GM11168 (cell line): ENCODE measurements around the gene UMAD1.
"Not testable (repeated sequence)": the region's sequence is repeated elsewhere in the genome, so short reads cannot be mapped to it uniquely, and the experiment has no call there.

Source experiments
- in situ Hi-C: fragments of 300-500 bp; cut with MboI; formaldehyde crosslinking; loops from one replicate; pipeline ENCODE4 v1.12.0; 2022; ENCODE audit warnings: low sequenced_read_pairs; ENCODE audit not compliant: unreplicated experiment

The UMAD1 gene

GRCh38 chr7:7651479-7651878 lies 10.9 kb downstream of the UMAD1 start:
- in situ Hi-C loops, result no loop called here

GRCh38 chr7:7652798-7653540 lies 12.4 kb downstream of the UMAD1 start:
- in situ Hi-C loops, result no loop called here

- in situ Hi-C loops, result no loop called here
Observed at GRCh38 chr7:7653593-7654187, 13.1 kb downstream of the UMAD1 start.

- in situ Hi-C loops, result no loop called here
Observed at GRCh38 chr7:7654964-7655715, 14.6 kb downstream of the UMAD1 start.

- in situ Hi-C loops, result not testable (repeated sequence)
Observed at GRCh38 chr7:7656459-7656858, 15.9 kb downstream of the UMAD1 start.

GRCh38 chr7:7662527-7662926 lies 22.0 kb downstream of the UMAD1 start:
- in situ Hi-C loops, result no loop called here

GRCh38 chr7:7664291-7664690 lies 23.7 kb downstream of the UMAD1 start:
- in situ Hi-C loops, result no loop called here

- in situ Hi-C loops, result no loop called here
Observed at GRCh38 chr7:7665031-7665430, 24.5 kb downstream of the UMAD1 start.

- in situ Hi-C loops, result no loop called here
Observed at GRCh38 chr7:7667187-7667586, 26.6 kb downstream of the UMAD1 start.

- in situ Hi-C loops, result no loop called here
Observed at GRCh38 chr7:7668706-7669105, 28.2 kb downstream of the UMAD1 start.

- in situ Hi-C loops, result no loop called here
Observed at GRCh38 chr7:7670490-7670889, 29.9 kb downstream of the UMAD1 start.

- in situ Hi-C loops, result no loop called here
Observed at GRCh38 chr7:7671361-7671760, 30.8 kb downstream of the UMAD1 start.

- in situ Hi-C loops, result no loop called here
Observed at GRCh38 chr7:7672545-7673239, 32.1 kb downstream of the UMAD1 start.

GRCh38 chr7:7673240-7673550 lies 32.6 kb downstream of the UMAD1 start:
- in situ Hi-C loops, result no loop called here

GRCh38 chr7:7675686-7676085 lies 35.1 kb downstream of the UMAD1 start:
- in situ Hi-C loops, result no loop called here

- in situ Hi-C loops, result not testable (repeated sequence)
Observed at GRCh38 chr7:7679640-7680039, 39.1 kb downstream of the UMAD1 start.

- in situ Hi-C loops, result no loop called here
Observed at GRCh38 chr7:7681191-7681935, 40.8 kb downstream of the UMAD1 start.

- in situ Hi-C loops, result no loop called here
Observed at GRCh38 chr7:7681936-7682329, 41.4 kb downstream of the UMAD1 start.

GRCh38 chr7:7682861-7683260 lies 42.3 kb downstream of the UMAD1 start:
- in situ Hi-C loops, result no loop called here

GRCh38 chr7:7686811-7687508 lies 46.4 kb downstream of the UMAD1 start:
- in situ Hi-C loops, result no loop called here
